DND-41 (cell line): ENCODE measurements around the gene TNN.

ENCODE experiments used
- ATAC-seq: fragments of 200-7000 bp; cut with Tn5 transposase; 3 replicates; pipeline ENCODE4 v1.9.1; 2021; ENCODE audit warnings: low read depth; ENCODE audit not compliant: insufficient read depth
- DNase-seq: peaks from one replicate; pipeline ENCODE4 v3.0.0-alpha.2; 2020
- H2AFZ ChIP-seq: 2 replicates; pipeline ENCODE4 v1.6.0; 2012; ENCODE audit warnings: low read depth, low read length
- H3K27ac ChIP-seq: 2 replicates; pipeline ENCODE4 v1.5.1; 2012; ENCODE audit warnings: low read length, inconsistent platforms
- H3K27me3 ChIP-seq: fragments of 200-600 bp; sonication (generic); 2 replicates; pipeline ENCODE4 v1.6.0; 2012; ENCODE audit warnings: low read length, mild to moderate bottlenecking, inconsistent platforms; ENCODE audit not compliant: insufficient read depth, poor library complexity
- H3K36me3 ChIP-seq: 2 replicates; pipeline ENCODE4 v1.5.1; 2012; ENCODE audit warnings: low read length, inconsistent platforms; ENCODE audit not compliant: insufficient read depth
- H3K4me1 ChIP-seq: 2 replicates; pipeline ENCODE4 v1.5.1; 2012; ENCODE audit warnings: mild to moderate bottlenecking, low read length; ENCODE audit not compliant: insufficient read depth
- H3K4me2 ChIP-seq: 2 replicates; pipeline ENCODE4 v1.6.0; 2012; ENCODE audit warnings: mild to moderate bottlenecking, moderate library complexity, low read length, inconsistent platforms; ENCODE audit not compliant: insufficient read depth
- H3K4me3 ChIP-seq, 2 experiments: fragments of 200-600 bp in 1 of 2; shearing (Covaris generic) in 1 of 2; 2 replicates each; pipeline ENCODE4 v1.5.1; 2012 to 2016; ENCODE audit warnings: inconsistent platforms in 2 of 2, low read length in 2 of 2, mild to moderate bottlenecking in 2 of 2, low read depth in 1 of 2, moderate library complexity in 1 of 2
- H3K79me2 ChIP-seq: 2 replicates; pipeline ENCODE4 v1.6.0; 2012; ENCODE audit warnings: low read length, inconsistent platforms; ENCODE audit not compliant: insufficient read depth
- H3K9ac ChIP-seq: 2 replicates; pipeline ENCODE4 v1.6.0; 2012; ENCODE audit warnings: low read depth, mild to moderate bottlenecking, inconsistent platforms, low read length, moderate library complexity
- H3K9me3 ChIP-seq: 2 replicates; pipeline ENCODE4 v1.5.1; 2012; ENCODE audit warnings: low read length, moderate library complexity, mild to moderate bottlenecking, inconsistent platforms; ENCODE audit not compliant: insufficient read depth, severe bottlenecking
- H4K20me1 ChIP-seq: 2 replicates; pipeline ENCODE4 v1.6.0; 2012; ENCODE audit warnings: low read length; ENCODE audit not compliant: insufficient read depth
- CTCF ChIP-seq: IDR thresholded peaks from 2 replicates; pipeline ENCODE4 v1.5.1; 2012; ENCODE audit warnings: borderline replicate concordance, low read length, moderate library complexity, mild to moderate bottlenecking; ENCODE audit not compliant: poor library complexity, severe bottlenecking; ENCODE audit errors: extremely low read depth
- EZH2 ChIP-seq: IDR thresholded peaks from 3 replicates; pipeline ENCODE4 v1.6.1; 2012; ENCODE audit warnings: borderline replicate concordance, low read depth, mild to moderate bottlenecking, moderate library complexity, low read length, inconsistent platforms; ENCODE audit not compliant: severe bottlenecking

Gene TNN

DNA sequence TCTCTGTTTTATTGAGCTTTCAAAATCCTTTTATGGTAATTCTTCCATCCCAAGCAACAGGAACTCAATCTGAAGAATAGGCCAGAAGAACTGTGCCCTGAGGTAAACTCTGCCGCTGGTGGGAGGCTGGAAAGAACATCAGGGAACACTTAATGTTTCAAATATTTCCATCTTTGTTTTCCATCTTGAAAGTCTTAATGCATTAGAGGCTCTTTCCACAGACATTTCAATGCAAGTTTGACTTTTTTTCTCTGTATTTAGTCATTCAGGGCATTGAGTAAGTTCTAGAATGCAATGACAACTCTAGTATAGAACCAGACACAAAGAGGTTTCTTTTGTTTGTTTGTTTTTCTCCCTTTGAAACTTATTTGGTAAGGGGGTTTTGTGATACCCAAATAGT is 63.5 kb downstream of the TNN start:
- Histone ChIP-seq H3K27ac (no peak overlapping the region), H2AFZ (no peak overlapping the region)
- ATAC-seq = no peak

GRCh38 chr1:175132436-175132835 is 64.8 kb downstream of the TNN start:
- Histone ChIP-seq H3K4me3 (no peak overlapping the region), H3K27me3 (peaks cover 9% of the 10 kb centered on the region), H3K79me2 (no peaks in the 10 kb centered on the region), H3K9me3 (no peaks in the 10 kb centered on the region), H3K4me2 (no peak overlapping the region), H3K9ac (no peak overlapping the region), H4K20me1 (no peaks in the 10 kb centered on the region), H3K27ac (no peak overlapping the region), H3K4me1 (peaks cover 7% of the 10 kb centered on the region; the same call in 1 of the 2 replicates), H3K36me3 (no peaks in the 10 kb centered on the region), H2AFZ (no peak overlapping the region)
- ATAC-seq = no peak
- TF ChIP-seq CTCF = no peak
- TF ChIP-seq EZH2 = no peak
- no peak for DNase-seq

More for the DNA sequence above, 63.5 kb downstream of the TNN start:
- Histone ChIP-seq H3K9ac (no peak overlapping the region), H3K36me3 (no peaks in the 10 kb centered on the region), H4K20me1 (no peaks in the 10 kb centered on the region), H3K9me3 (no peaks in the 10 kb centered on the region), H3K4me1 (peaks cover 7% of the 10 kb centered on the region; the same call in 1 of the 2 replicates), H3K27me3 (peaks cover 6% of the 10 kb centered on the region), H3K4me2 (no peak overlapping the region), H3K79me2 (no peaks in the 10 kb centered on the region), H3K4me3 (no peak overlapping the region)
- DNase-seq = no peak
- no peak for TF ChIP-seq CTCF

DNA sequence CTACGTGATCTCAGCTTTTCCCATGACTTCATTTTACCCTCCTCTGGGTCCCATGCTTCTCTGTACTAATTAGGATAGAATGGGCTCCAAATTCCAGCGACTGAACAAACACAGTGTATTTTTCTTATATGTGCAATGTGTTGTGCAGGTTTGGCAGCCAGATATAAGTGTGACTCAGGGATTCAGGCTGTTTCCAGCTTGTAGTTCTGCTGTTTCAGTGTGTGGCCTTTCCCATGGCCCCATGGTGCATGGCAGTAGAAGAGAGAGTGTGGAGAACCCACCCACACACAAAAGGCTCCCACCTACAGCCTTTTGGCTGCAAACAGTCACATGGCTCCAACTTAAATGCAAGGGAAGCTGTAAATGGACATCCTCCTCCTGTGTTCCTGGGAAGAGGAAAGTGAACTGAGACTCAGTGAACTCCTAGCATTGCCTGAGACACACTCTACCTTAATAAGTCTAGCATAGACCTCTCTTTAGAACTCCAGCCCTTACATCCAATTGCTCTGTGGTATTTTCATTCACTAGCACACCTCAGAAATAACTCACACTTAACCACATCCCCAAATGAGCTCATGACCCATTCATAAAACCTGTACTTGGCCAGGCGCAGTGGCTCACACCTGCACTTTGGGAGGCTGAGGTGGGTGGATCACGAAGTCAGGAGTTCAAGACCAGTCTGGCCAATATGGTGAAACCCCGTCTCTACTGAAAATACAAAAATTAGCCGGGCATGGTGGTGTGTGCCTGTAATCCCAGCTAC is 66.2 kb downstream of the TNN start:
- Histone ChIP-seq H3K9ac (no peak overlapping the region), H3K4me1 (peaks cover 7% of the 10 kb centered on the region; the same call in 1 of the 2 replicates), H3K27ac (no peak overlapping the region), H3K4me3 (no peak overlapping the region), H3K79me2 (no peaks in the 10 kb centered on the region), H3K36me3 (no peaks in the 10 kb centered on the region), H4K20me1 (no peaks in the 10 kb centered on the region), H3K4me2 (no peak overlapping the region), H3K27me3 (peaks cover 12% of the 10 kb centered on the region), H2AFZ (no peak overlapping the region), H3K9me3 (no peaks in the 10 kb centered on the region)
- TF ChIP-seq CTCF = no peak
- TF ChIP-seq EZH2 = no peak
- DNase-seq (no peak), ATAC-seq (no peak)
